Smooth muscle cell (in vitro differentiated cells): ENCODE data around the gene UNC93A. TPM values are rescaled to one million over a fixed set of nuclear protein-coding genes. Genes with fewer than 3 reads are reported as not detected.

ENCODE experiments used
- DNase-seq: peaks from one replicate; lab custom pipeline; 2025; ENCODE audit not compliant: unreplicated experiment; lab: John Stamatoyannopoulos, UW
- H2AFZ ChIP-seq: fragments of 200-600 bp; sonication (generic); 2 replicates; pipeline ENCODE4 v1.6.0; 2016; ENCODE audit warnings: antibody characterized with exemption, low read depth, mild to moderate bottlenecking
- H3F3A ChIP-seq: fragments of 200-600 bp; sonication (generic); 2 replicates; pipeline ENCODE4 v1.6.0; 2017; ENCODE audit warnings: antibody characterized with exemption, low read depth
- H3K27ac ChIP-seq: fragments of 200-600 bp; sonication (generic); 2 replicates; pipeline ENCODE4 v1.5.1; 2016; ENCODE audit warnings: low read depth, mild to moderate bottlenecking
- H3K27me3 ChIP-seq: fragments of 200-600 bp; sonication (generic); 2 replicates; pipeline ENCODE4 v1.6.1; 2016; ENCODE audit warnings: low read depth, mild to moderate bottlenecking
- H3K36me3 ChIP-seq: fragments of 200-600 bp; sonication (generic); 2 replicates; pipeline ENCODE4 v1.5.1; 2016; ENCODE audit warnings: low read depth
- H3K4me1 ChIP-seq: fragments of 200-600 bp; sonication (generic); 2 replicates; pipeline ENCODE4 v1.5.1; 2016; ENCODE audit warnings: low read depth
- H3K4me2 ChIP-seq: fragments of 200-600 bp; sonication (generic); 2 replicates; pipeline ENCODE4 v1.6.0; 2016; ENCODE audit warnings: mild to moderate bottlenecking
- H3K4me3 ChIP-seq: fragments of 200-600 bp; sonication (generic); 2 replicates; pipeline ENCODE4 v1.5.1; 2016; ENCODE audit warnings: mild to moderate bottlenecking
- H3K79me2 ChIP-seq: fragments of 200-600 bp; sonication (generic); 2 replicates; pipeline ENCODE4 v1.6.0; 2016; ENCODE audit warnings: low read depth, mild to moderate bottlenecking
- H3K9ac ChIP-seq: fragments of 200-600 bp; sonication (generic); 2 replicates; pipeline ENCODE4 v1.6.0; 2016; ENCODE audit warnings: low read depth
- H3K9me3 ChIP-seq: fragments of 200-600 bp; sonication (generic); replicated peaks from 2 replicates; pipeline ENCODE4 v1.5.1; 2016; ENCODE audit warnings: low read depth
- H4K20me1 ChIP-seq: fragments of 200-600 bp; sonication (generic); 2 replicates; pipeline ENCODE4 v1.6.0; 2016; ENCODE audit warnings: low read depth
- WGBS: methylation state at CpG from one replicate; pipeline ENCODE4 v1.1.7; 2016; ENCODE audit warnings: low lambda C conversion rate; 5-methylcytosine and 5-hydroxymethylcytosine counted together
- polyA plus RNA-seq: library from polyadenylated mRNA; unstranded; fragments of >200 nt; fragmentation: Nextera tagmentation; extraction: Ambion mirVana; gene quantifications from 2 replicates; pipeline ENCODE4 v1.2.1, GENCODE V29; 2016
- total RNA-seq: library from RNA; depleted of rRNA; stranded (reverse); fragments of >200 nt; gene quantifications from 2 replicates; pipeline ENCODE4 v1.2.3, GENCODE V29; 2014
- TF ChIP-seq, protein P1 (sequence below): fragments of 200-600 bp; sonication (generic); IDR thresholded peaks from 2 replicates; pipeline ENCODE4 v1.5.1; 2017; ENCODE audit warnings: borderline replicate concordance, mild to moderate bottlenecking, antibody characterized with exemption; ENCODE audit not compliant: insufficient read depth, poor library complexity, severe bottlenecking

UNC93A gene
- total and polyA plus RNA-seq, 2 experiments from 2014 or later, result not detected

GRCh38 chr6:167330750-167331149 is 39.6 kb downstream of the UNC93A start:
- no peaks in the 10 kb centered on the region for H3K36me3 ChIP-seq
- 91% methylated on average over 9 of the region's 9 CpGs for whole genome bisulfite sequencing
- TF ChIP-seq, protein P1, sequence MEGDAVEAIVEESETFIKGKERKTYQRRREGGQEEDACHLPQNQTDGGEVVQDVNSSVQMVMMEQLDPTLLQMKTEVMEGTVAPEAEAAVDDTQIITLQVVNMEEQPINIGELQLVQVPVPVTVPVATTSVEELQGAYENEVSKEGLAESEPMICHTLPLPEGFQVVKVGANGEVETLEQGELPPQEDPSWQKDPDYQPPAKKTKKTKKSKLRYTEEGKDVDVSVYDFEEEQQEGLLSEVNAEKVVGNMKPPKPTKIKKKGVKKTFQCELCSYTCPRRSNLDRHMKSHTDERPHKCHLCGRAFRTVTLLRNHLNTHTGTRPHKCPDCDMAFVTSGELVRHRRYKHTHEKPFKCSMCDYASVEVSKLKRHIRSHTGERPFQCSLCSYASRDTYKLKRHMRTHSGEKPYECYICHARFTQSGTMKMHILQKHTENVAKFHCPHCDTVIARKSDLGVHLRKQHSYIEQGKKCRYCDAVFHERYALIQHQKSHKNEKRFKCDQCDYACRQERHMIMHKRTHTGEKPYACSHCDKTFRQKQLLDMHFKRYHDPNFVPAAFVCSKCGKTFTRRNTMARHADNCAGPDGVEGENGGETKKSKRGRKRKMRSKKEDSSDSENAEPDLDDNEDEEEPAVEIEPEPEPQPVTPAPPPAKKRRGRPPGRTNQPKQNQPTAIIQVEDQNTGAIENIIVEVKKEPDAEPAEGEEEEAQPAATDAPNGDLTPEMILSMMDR, result no peak
- H3K4me2 ChIP-seq, result no peak overlapping the region
- no peak overlapping the region for H3K27ac ChIP-seq
- no peak for DNase-seq
- no peak overlapping the region for H3K9ac ChIP-seq
- no peak overlapping the region for H3K4me3 ChIP-seq
- no peaks in the 10 kb centered on the region for H3F3A ChIP-seq
- H2AFZ ChIP-seq, result no peak overlapping the region
- H3K9me3 ChIP-seq, result no peaks in the 10 kb centered on the region
- no peaks in the 10 kb centered on the region for H4K20me1 ChIP-seq
- H3K27me3 ChIP-seq, result no peaks in the 10 kb centered on the region
- H3K79me2 ChIP-seq, result no peaks in the 10 kb centered on the region
- H3K4me1 ChIP-seq, result no peaks in the 10 kb centered on the region

GRCh38 chr6:167331565-167331964 is 40.5 kb downstream of the UNC93A start:
- H3K9ac ChIP-seq, result no peak overlapping the region
- no peaks in the 10 kb centered on the region for H3K79me2 ChIP-seq
- no peak overlapping the region for H3K27ac ChIP-seq
- 94% methylated on average over 11 of the region's 11 CpGs for WGBS
- H3K4me3 ChIP-seq, result no peak overlapping the region
- H3F3A ChIP-seq, result no peaks in the 10 kb centered on the region
- no peaks in the 10 kb centered on the region for H3K36me3 ChIP-seq
- H3K9me3 ChIP-seq, result no peaks in the 10 kb centered on the region
- no peak for DNase-seq
- TF ChIP-seq, protein P1, result no peak
- H4K20me1 ChIP-seq, result no peaks in the 10 kb centered on the region
- no peak overlapping the region for H3K4me2 ChIP-seq
- H3K27me3 ChIP-seq, result no peaks in the 10 kb centered on the region
- no peaks in the 10 kb centered on the region for H3K4me1 ChIP-seq
- no peak overlapping the region for H2AFZ ChIP-seq

DNA sequence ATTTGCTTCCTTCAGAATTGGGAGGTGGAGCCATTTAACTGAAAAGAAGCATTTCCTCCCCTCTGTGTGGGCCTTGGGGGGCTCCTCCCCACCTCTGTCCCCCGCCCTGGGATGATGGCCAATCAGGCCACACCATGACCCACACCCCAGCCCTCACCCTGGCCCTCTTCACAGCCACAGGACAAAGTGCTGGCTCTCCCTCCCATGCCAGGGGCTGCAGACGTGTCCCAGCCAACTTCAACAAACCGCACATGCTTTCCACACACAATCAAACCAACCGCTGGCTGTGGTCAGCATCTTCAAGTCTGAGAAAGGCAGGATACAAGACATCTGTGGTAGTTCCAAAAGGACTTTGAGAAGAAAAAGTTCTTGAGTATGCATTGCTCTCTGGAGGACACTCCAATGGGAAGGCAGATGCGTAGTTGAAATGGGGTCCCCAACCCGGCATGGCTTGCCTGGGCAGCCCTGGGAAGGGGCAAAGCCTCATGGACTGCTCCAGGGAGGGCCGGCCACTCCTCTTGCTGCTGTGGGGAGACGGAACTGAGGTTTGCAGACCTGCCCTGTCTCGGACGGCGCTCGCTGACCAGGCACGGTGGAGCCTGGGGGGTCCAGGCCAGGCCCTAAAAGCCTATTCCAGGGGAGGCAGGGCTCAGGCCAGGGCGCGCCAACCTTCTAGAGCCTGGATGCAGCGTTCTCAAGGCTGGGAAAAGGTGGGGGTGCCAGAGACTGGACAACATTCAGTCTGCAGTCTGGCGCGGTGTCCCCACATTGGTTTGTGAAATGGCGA is 45.9 kb downstream of the UNC93A start:
- TF ChIP-seq, protein P1, result no peak

More for the DNA sequence above, 45.9 kb downstream of the UNC93A start:
- Histone ChIP-seq H3K27ac (no peak overlapping the region), H3K9me3 (no peaks in the 10 kb centered on the region), H2AFZ (no peak overlapping the region), H3K4me2 (no peak overlapping the region), H3K9ac (no peak overlapping the region), H3F3A (no peaks in the 10 kb centered on the region), H3K36me3 (no peaks in the 10 kb centered on the region), H3K4me1 (no peaks in the 10 kb centered on the region), H3K79me2 (no peaks in the 10 kb centered on the region), H3K4me3 (no peak overlapping the region), H4K20me1 (no peaks in the 10 kb centered on the region), H3K27me3 (no peaks in the 10 kb centered on the region)
- 96% methylated on average over 19 of the region's 19 CpGs for WGBS
- no peak for DNase-seq
